Measurements from ENCODE around the gene CSF3R.

The CSF3R gene

DNA sequence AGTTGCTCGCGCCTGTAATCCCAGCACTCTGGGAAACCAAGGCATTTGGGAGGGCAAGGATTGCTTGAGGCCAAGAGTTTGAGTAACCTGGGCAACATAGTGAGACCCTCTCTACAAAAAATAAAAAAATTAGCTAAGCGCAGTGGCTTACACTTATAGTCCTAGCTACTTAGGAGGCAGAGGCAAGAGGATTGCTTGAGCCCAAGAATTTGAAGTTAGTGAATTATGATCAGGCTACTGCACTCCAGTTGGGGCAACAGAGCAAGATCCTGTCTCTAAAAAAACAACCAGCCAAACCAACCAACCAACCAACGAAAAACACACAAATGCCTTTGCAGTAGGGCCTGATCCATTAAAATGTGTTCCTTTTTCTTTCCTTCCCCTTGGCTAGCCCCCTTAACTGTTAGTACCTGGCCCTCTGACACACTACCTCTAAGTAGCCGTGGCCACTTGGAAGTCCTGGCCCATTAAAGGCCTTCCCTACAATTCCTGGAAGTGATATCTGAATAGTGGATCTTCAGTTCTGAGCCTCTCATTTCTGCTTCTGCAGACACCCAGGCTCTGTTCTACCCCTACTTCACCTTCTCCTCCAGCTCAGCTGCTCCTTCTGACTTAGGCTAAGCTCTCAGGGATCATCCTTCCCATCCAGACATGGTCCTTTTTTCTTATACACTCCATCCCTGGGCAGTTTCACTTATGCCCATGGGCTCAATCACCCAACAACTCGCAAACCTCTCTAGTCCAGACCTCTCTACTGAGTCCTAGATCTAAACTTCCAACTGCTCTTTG, 28.9 kb downstream of the CSF3R start:
- DNase-seq = no peak

DNA sequence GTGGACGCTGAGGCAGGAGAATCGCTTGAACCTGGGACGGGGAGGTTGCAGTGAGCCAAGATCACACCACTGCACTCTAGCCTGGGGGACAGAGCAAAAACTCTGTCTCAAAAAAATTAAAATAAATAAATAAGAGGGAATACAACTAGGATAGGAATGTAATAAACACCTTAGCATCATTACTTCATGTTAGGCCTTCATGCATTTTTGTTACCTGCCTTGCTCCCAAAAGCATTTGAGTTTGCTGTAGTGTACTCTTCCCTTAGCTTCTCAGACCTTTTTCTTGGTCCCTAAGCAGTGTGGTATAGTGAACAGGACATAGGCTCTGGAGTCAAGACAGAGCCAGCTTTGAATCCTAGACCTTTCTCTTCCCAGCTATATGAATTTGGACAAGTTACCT, 29.7 kb downstream of the CSF3R start:
- no peak for DNase-seq

DNA sequence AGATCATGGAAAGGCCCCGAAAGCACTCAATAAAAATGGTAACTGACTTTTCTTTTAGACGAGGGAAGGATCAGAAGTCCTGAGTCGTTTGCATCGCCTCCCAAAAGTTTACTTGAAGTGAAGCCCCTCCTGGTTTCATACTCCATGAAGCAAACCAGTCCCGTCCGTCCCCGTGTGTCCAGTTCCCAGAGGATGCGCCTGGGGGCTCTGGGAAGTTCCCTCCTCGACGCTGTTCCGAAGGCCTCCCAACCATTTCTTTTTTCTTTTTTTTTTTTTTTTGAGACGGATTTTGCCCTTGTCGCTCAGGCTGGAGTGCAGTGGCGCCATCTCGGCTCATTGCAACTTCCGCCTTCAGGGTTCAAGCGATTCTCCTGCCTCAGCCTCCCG, 31.8 kb downstream of the CSF3R start:
- no peak for DNase-seq

DNA sequence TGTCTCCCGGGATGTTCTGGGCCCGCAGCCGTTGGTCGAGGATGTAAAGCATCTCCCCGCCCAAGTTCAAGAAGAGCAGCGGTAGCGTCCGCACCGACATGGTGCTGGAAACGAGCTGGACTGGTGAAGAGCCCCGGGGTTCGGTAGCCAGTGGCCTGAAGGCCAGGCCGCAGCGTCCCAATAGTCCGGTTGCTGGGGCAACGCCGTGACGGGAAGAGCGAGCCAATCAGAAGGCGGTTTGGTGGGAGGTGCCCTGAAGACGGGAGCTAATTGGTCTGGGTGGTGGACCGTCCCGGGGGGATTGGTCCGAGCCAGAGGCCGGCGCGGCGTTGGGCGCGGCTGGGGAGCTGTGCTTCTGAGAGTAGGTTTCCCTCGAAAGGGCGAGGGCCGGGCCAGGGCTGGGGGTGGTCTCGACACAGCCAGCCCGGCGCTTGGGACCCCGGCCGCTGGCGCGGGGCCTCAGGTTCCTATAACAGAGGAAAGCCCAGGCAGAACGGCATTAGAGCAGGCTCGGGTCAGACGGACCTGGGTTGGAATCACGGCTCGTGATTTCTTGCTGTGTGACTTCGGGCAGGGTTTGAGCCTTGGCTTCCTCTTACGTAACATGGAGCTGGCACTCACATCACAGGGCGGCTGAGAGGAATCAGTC, 32.3 kb downstream of the CSF3R start, which contains the start of gene OSCP1:
OSCP1 (minus strand) TSS at position 182 of the 649 bp plus-strand sequence; CDS start at position 100, 82 bp downstream.
- DNase-seq = peak; percentile 77 to 79

DNA sequence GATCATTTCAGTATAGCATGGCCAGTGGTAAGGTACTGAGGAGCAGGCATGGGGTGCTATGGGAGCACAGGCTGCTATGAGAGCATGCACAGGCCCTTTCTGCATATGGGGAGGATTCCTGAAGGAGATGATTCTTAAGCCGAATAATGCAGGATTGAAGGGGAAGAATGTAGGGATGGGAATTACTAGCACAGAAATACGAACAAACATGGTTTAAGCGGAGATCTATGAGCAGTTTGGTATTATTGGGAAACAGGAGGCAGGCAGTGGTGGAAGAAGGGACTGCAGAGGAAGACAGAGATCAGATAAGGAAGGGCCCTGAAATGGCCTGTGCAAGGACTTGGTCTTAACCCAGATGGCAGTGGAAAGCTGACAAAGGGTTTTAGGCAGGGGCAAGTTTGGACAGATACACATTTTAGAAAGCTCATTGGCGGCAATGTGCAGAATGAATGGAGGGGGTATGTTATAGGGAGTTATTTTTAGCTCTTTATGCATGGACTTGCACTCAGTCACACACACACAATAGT, 34.1 kb downstream of the CSF3R start:
- no peak for DNase-seq

DNA sequence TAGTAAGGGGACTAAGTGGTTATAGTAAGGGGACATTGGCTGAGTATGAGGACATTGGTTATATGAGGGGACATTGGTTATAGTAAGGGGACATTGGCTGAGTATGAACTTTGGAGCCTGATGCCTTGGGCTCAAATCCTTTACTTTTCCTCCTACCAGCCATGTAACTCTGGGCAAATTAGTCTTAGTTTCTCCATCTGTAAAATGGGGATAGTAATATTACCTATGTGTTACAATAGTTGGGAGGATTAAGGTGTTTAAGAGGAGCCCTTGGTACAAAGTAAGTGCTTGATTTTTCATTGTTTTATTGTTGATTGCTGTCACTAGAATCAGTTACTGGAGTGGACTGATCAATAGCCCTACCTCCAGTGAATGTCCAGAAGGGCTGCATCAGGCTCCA, 35.3 kb downstream of the CSF3R start:
- no peak for DNase-seq

DNA sequence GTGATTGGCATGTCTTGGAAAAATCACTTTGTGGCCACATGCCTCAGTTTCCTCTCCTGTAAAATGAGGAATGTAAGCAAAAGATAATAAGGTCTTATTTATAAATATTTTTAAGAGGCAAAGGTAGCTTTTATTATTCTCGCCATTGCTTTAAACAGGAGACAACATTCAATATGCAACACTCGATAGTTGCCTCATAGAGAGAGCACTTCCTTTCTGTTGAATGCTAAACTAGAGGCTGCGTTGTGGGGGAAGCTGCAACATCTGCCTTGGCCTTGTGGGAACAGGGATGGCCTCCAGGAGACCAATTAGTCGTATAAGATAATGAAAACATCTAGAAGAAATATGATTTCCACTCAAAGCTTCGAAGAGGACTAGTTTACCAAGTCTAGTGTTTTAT, 36.0 kb downstream of the CSF3R start:
- no peak for DNase-seq

DNA sequence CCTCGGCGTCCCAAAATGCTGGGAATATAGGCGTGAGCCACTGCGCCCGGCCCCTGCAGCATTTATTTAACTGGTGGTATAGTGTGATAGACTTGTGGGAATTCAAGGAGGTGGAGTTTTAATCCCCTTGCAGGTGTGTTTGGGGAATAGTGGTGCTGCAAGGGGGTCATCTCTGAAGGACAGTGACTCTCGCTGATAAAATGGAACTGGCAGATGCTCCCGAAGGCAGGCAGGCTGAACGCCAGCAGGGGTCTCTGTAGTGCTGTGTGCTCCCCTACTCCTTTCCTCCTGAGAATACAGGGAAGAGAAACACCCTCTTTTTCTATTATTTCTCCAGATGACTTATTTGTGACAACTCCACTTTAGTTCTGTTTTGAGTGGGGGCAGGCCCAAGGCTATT, 36.4 kb downstream of the CSF3R start:
- DNase-seq = no peak

DNA sequence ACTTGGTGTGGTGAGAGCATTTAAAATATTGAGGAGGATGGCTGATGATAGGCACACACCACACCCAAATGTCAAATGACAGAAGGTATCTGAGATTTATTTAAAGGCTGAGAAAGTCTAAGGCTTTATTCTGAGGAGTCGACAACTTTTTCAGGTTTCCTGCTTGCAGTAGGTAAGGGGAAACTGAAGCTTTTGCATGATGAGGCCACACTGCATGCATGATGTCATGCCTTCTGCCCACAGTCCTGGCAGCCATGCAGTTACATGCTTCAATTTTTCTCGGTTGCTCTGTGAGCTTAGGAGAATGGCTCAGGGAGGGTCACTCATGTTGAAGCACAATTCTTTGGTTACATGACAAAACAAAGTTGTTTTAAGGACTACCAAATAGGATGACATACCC, 39.4 kb downstream of the CSF3R start:
- DNase-seq = no peak

DNA sequence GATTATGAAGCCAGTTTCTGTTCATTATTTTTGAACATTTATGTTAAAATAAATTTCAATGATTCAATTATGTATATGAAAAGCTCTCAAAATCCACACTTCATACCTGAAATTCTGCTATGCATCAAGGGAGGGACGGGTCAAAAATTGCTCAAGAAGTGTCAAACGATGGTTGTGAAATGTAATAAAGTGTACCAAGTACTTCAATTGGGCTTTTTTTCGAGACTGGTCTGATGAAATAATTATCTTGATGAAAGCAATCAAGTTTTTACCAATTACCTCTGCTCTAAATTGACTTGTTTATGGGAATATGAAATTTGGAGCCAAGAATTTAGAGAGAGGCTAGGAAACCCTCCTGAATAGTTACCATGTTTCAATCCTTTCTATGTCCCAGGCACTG, 40.4 kb downstream of the CSF3R start:
- no peak for DNase-seq

DNA sequence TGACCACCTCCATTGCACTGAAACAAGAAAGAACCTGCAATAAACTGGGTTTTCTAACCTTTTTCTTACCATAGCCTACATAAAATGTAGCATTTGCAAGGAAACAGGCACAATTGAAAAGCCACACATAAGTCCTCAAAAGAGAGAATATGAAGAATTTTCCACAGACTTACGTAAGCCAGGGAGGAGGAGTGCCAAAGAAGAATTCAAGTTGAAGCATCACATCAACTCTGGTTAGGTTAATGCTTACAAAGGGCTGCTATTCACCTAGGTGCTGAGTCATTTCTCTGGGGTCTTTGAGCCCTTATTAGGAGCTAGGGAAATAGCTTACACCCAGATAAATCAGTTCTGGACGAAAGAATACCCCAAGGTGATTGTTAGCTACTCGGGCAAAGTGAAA, 42.1 kb downstream of the CSF3R start:
- DNase-seq = no peak

DNA sequence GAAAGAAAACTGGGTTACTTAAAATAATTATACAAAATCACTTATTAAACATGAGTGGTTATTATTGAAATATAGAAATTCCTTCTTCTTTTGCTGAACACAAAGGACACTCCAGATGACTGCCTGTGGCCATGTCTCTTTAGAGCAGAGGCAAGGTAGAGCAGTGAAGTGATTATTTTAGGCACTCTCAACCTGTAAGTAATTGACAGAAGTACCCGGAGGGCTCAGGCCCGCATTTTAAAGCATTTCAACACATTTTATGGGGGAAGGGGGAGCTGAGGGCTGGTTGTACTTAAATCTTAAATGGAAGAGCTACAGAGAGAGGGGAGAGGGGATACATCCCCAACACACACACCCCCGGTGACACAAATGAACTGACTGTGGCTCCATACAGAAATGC, 42.7 kb downstream of the CSF3R start:
- no peak for DNase-seq

DNA sequence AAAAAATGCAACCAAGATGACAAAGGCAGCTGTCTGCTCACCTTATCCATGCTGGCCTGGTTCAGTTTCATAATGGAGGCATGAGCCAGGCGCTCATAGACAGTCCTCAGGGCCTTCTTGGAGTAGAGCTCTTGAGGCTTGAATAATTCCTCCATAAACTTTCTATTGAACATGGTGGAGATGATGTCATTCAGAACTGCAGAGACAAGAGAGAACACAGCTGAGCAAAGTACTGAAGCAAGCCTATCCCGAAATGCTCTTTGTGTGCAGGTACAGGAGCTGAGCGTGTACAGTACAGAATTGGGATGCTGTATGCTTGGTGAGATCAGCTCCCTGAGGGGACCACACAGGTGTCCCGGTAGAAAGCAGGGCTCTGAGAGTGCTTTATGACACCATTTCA, 44.0 kb downstream of the CSF3R start:
- no peak for DNase-seq

DNA sequence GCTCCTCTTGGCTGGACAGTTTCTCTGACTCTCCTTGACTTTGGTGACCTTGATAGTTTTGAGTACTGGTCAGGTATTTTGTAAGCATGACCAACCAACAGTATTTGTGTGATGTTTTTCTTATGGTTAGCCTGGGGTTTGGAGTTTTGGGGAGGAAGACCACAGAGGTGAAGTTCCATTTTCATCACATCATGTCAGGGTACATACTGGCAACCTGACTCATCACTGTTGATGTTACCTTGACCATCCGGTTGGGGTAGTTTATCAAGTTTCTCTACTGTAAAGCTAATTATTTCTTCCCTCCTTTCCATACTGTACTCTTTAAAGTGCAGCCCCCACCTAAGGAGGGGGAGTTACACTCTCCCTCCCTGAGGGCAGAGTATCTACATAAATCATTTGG, 45.9 kb downstream of the CSF3R start:
- DNase-seq = no peak

DNA sequence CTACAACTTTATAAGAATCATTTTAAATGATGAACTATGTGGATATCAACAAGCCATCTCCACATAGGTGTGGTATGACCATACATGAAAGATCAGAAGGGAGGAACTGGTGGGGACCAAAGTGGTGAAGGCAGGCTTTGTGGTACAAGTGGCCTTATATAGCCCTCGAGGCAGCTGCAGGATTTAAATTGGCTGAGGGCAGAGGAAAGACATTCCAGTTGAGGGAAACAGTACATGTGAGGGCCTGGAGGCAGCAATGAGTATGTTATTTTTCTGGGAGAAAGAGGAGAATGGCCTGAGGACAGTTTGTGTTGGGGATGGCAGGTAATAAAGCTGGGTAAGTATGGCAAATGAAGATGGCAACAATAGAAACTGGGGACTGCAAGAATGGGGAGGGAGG, 49.6 kb downstream of the CSF3R start:
- DNase-seq = no peak

DNA sequence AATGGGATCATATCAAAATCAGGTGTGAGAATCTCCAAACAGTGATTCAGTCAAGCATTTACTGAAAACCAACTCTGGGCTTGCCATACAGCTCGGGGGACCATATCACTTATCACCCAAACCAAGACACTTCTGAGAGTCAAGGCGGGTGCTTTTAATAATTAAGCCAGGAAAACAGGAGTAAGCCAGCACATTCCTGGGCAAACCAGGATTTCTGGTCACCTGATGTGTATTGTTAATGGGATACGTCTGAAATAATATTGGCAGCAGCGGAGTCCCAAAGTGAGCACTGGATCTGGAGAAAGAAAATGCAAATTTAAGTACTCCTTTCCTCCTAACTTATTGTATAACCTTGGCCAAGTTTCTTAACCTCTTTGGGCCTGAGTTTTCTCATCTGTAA, 50.1 kb downstream of the CSF3R start:
- DNase-seq = no peak

DNA sequence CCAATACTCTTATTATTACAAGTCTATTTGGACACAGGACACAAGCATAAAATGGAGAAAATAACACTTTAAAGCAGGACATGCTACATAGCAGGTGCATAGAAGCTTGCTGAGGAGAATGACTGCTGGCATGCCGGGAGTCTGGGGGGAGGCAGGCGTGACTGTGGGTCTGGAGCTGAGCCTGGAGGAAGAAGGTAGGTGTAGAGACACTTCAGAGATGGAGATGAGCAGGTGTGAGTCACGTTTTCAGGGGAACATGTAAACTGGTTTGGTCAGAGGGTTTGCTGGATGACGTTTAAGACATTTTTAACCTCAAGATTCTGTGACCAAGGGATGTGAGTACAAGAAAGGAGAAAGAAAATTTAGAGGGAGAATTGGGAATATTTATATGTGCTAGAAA, 56.9 kb downstream of the CSF3R start:
- DNase-seq = no peak

DNA sequence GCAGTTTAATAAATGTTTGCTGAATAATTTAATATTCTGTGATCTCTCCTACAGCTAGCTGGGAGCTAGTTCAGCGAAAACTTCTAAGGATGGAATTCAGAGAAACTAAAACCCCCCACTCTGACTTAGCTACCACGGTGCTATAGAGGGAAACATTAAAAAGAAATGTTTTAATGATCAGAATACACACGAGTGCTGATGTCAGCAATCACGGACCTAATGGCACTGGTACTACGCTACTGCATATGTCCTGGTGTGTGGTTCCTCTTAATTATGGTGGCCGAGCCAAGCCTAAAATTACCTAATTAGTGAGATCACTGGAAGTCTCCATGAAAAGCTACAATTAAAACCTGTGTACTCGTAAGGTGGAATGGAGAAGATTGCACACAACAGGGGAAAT, 61.1 kb downstream of the CSF3R start:
- no peak for DNase-seq

DNA sequence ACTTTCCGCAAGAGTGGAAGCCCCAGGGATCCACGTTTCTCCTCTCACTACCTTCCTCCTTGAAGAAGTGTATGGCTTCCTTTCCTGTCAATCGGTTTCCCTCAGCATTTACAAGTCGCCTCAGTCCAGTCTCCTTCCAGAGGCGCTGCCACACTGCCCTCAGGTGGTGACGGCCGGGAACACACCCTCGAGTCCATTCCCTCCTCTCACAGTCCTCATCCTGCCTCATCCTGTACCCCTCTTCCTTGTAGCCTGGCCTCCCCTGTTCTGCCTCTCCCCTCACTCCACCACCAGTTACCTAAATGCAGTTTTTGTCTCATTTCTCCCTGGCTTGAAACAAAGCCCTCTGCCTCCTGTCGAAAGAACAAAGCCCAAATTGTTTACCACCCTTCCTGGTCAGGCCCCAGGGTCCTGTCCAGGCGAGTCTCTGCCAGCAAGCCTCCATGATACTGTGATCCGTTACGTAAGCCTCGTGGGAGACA, 61.8 kb downstream of the CSF3R start:
- DNase-seq = peak; percentile 97

DNA sequence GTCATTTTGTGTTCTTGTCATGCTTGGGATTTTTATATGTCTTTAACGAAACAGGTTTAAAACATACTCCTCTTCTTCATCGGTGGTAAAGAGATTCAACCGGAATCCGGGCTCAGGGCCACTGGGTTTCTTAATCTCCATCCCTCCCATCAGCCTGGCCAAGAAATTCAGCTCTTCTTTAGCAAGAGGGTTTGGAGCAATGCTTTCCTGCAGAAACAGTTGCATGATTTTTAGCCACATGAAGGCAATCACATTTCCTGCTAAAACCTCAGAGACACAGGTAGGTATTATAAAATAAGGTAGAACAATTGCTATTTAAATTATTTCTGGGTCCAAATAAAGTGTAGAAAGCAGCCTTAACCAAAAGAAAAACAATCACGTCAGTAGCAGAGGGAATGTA, 62.3 kb downstream of the CSF3R start:
- DNase-seq = no peak

DNA sequence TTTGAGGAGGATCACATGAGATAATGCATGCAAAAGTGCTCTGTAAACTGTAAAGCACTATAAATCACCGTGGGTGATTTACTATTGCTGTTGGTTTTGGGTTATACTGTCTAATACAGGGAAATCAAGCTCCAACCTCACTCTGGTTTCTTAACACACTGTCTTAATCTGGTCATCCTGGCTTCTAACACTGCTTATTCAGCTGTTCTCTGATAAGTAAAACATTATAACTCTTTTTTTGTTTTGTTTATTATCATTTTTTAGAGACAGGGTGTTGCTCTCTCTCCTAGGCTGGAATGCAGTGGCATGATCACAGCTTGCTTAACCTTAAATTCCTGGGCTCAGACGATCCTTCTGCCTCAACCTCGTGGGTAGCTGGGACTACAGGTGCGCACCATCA, 63.1 kb downstream of the CSF3R start:
- no peak for DNase-seq

DNA sequence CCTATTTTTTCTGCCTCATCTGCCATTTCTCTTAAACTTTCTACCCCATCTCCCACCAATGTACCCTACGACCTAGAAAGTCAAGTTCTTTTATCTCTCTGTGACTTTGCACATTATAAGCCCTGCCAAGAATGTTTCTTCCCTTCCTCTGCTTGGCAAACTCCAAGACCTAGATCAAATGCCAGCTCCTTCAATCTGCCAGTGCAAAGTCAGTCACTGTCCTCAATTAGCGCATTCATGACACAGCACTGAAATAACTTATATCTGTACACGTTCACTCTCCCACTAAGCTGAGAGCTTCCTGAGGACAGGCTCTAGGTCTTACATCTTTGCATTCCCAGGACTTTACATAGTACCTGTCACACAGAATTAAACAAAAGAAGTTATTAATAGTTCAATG, 63.6 kb downstream of the CSF3R start:
- no peak for DNase-seq

DNA sequence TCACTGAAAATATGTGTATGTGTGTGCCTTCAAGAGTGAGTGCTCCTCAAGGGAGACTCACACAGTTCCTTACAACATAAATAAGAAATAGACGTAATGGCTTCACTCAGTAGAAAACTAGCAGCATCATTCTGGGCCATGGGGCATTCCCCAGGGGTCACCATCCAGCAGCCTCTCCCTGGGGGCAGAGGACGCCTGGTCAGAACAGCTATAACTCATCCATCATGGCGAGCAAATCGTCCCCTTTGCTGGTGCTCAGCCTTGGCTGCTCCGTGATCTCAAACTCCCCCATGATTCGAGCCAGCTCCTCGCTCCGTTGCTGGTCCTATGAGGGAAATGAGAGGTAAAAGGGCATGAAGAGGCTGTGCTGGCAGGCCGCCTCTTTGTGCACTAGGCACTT, 64.8 kb downstream of the CSF3R start:
- DNase-seq = no peak

All from stimulated activated CD4-positive, alpha-beta T cell treated with anti-CD3 and anti-CD28 coated beads, Interleukin-2, amount 100 ng/mL, for 48 hours (primary cell).